RWPE1 (cell line): ENCODE measurements around the gene COL16A1.

Experiments
- CTCF ChIA-PET: fragments of 350-600 bp; sonication (Branson Sonifier 250); formaldehyde crosslinking; extraction: SDS; loops from one replicate; lab custom pipeline; 2021; lab: Yijun Ruan, JAX
- POLR2A ChIA-PET: fragments of 400-600 bp; formaldehyde crosslinking; extraction: SDS; loops from one replicate; lab custom pipeline; 2020; ENCODE audit warnings: antibody characterized with exemption; ENCODE audit not compliant: low non-redundant PET; lab: Yijun Ruan, JAX
- DNase-seq: peaks from one replicate; pipeline ENCODE4 v3.0.0; 2012; ENCODE audit warnings: low spot score
- H3K27ac ChIP-seq: fragments of 450-650 bp; 2 replicates; pipeline ENCODE4 v1.5.1; 2017
- CTCF ChIP-seq: fragments of 450-650 bp; conservative IDR thresholded peaks from 2 replicates; pipeline ENCODE4 v1.5.1; 2017; ENCODE audit warnings: low read depth, mild to moderate bottlenecking

Gene COL16A1

GRCh38 chr1:31675161-31675560 is 28.7 kb downstream of the COL16A1 start:
- TF ChIP-seq CTCF = no peak
- CTCF ChIA-PET = interaction anchor here (0.9 kb wide), 1 partner anchor 11 kb away, joined by 3 read pairs; no protein-coding TSS in a partner anchor
- POLR2A ChIA-PET = no interaction called here
- DNase-seq = no peak
- peak overlapping the region; percentile 97 for H3K27ac ChIP-seq

- ChIA-PET POLR2A (no interaction called here), CTCF (interaction anchor here (0.9 kb wide), 1 partner anchor 10 kb away, joined by 3 read pairs; no protein-coding TSS in a partner anchor)
- peak overlapping the region; percentile 97 for H3K27ac ChIP-seq
- DNase-seq = no peak
- TF ChIP-seq CTCF = no peak
Observed at GRCh38 chr1:31674626-31675025, 29.2 kb downstream of the COL16A1 start.

GRCh38 chr1:31673433-31673832 is 30.4 kb downstream of the COL16A1 start:
- DNase-seq = no peak
- H3K27ac ChIP-seq = peak overlapping the region; percentile 97
- CTCF ChIA-PET = no interaction called here
- TF ChIP-seq CTCF = no peak
- POLR2A ChIA-PET = no interaction called here

GRCh38 chr1:31672986-31673385 is 30.8 kb downstream of the COL16A1 start:
- POLR2A ChIA-PET = no interaction called here
- no peak for DNase-seq
- peak overlapping the region; percentile 97 for H3K27ac ChIP-seq
- no peak for TF ChIP-seq CTCF
- CTCF ChIA-PET = no interaction called here

GRCh38 chr1:31671561-31672201 is 32.1 kb downstream of the COL16A1 start:
- POLR2A ChIA-PET = no interaction called here
- H3K27ac ChIP-seq = peak overlapping the region; percentile 97
- no peak for DNase-seq
- CTCF ChIA-PET = interaction anchor here (0.7 kb wide), 1 partner anchor 83 kb away, joined by 3 read pairs; no protein-coding TSS in a partner anchor
- no peak for TF ChIP-seq CTCF

- ChIA-PET POLR2A (no interaction called here), CTCF (interaction anchor here (0.6 to 0.7 kb wide), 2 partner anchors 84 to 117 kb away, joined by 3 read pairs; no protein-coding TSS in a partner anchor)
- no peak for TF ChIP-seq CTCF
- DNase-seq = no peak
- peak overlapping the region; percentile 97 for H3K27ac ChIP-seq
Observed at GRCh38 chr1:31671147-31671546, 32.7 kb downstream of the COL16A1 start.
